MM.1S (cell line): ENCODE measurements around the gene TCL1A.

ENCODE experiments used
- EZH2 ChIP-seq: fragments of 300-600 bp; sonication (generic); optimal IDR thresholded peaks from 2 replicates; pipeline ENCODE3; 2017; ENCODE audit warnings: low read depth, mild to moderate bottlenecking, antibody characterized with exemption, low read length, mixed read lengths
- TF ChIP-seq, protein P1 (sequence below): fragments of 300-600 bp; sonication (generic); IDR thresholded peaks from 2 replicates; pipeline ENCODE4 v1.5.1; 2016; ENCODE audit warnings: antibody characterized with exemption, low read length, mixed read lengths

DNA sequence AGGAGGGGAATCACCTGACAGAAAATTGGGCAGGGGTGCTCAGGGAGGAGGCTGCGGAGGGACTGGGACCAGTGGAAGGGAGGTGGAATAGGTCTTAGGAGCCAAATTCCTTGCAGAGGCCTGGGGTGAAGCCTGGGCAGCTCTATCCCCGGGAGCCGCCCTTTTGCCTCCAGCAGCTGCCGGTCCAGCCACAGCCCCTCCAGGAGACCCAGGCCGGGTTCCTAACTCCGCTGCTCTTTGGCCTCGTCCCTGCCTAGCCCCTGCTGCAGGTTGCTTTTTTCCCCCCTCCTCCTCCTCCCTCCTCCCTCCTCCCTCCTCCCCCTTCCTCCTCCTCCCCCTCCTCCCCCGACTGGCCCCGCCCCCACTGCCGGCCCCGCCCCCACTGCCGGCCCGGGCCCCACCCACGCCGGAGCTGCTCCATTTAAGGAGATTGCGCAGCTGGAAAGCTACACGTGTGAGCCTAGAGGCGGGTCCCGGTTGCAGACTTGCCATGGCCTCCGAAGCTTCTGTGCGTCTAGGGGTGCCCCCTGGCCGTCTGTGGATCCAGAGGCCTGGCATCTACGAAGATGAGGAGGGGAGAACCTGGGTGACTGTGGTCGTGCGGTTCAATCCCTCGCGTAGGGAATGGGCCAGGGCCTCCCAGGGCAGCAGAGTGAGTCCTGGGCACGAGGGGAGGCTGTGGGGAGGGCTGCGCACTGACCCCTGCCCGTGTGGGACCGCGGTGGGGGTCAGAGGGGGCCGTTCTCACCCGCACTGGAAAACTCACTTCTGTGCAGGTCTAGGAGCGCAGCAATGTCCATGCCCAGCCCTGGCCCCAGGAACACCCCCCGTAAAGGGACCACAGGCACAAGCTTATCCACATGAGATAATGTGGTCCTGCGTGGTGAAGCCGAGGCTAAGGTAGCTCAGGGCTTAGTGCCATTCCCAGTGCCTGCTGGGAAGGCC is 27.7 kb downstream of the TCL1A start, which contains the start of gene TCL1B:
- no peak for TF ChIP-seq EZH2
- TF ChIP-seq, protein P1, sequence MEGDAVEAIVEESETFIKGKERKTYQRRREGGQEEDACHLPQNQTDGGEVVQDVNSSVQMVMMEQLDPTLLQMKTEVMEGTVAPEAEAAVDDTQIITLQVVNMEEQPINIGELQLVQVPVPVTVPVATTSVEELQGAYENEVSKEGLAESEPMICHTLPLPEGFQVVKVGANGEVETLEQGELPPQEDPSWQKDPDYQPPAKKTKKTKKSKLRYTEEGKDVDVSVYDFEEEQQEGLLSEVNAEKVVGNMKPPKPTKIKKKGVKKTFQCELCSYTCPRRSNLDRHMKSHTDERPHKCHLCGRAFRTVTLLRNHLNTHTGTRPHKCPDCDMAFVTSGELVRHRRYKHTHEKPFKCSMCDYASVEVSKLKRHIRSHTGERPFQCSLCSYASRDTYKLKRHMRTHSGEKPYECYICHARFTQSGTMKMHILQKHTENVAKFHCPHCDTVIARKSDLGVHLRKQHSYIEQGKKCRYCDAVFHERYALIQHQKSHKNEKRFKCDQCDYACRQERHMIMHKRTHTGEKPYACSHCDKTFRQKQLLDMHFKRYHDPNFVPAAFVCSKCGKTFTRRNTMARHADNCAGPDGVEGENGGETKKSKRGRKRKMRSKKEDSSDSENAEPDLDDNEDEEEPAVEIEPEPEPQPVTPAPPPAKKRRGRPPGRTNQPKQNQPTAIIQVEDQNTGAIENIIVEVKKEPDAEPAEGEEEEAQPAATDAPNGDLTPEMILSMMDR, result no peak
